Bone marrow (tissue), 2 donors: ENCODE data around the gene MAMDC4.

Experiments
- DNase-seq, 2 donors: peaks; one replicate each; lab custom pipeline; 2025; lab: John Stamatoyannopoulos, UW

MAMDC4 gene

GRCh38 chr9:136849960-136850865, 1.9 kb upstream of the MAMDC4 start:
- no peak for DNase-seq

GRCh38 chr9:136850866-136851775, 1.0 kb upstream of the MAMDC4 start:
- no peak for DNase-seq

GRCh38 chr9:136852664-136853595, 784 bp downstream of the MAMDC4 start:
- DNase-seq: no peak

- DNase-seq: no peak
Measured at GRCh38 chr9:136853596-136854112, 1.5 kb downstream of the MAMDC4 start.

DNA sequence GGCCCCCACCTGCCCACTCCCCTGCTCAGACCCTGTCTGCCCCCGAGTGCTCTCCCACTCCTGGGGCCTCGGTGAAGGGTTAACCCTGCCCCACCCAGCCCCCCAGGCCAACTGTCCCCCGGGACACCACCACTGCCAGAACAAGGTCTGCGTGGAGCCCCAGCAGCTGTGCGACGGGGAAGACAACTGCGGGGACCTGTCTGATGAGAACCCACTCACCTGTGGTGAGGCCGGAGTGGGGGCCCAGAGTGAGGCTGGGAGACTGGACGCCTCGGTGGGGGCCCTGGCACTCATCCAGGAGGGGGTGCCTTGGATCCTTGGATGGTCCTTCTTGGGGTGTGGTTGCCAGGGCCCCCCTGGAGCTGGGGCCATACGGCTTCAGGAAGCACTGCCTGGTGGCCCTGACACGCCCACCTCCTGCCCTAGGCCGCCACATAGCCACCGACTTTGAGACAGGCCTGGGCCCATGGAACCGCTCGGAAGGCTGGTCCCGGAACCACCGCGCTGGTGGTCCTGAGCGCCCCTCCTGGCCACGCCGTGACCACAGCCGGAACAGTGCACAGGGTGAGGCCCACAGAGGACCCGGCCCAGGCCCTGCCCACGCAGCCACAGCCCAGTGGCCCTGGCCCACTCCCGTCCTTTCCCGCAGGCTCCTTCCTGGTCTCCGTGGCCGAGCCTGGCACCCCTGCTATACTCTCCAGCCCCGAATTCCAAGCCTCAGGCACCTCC, 2.1 kb downstream of the MAMDC4 start:
- DNase-seq: no peak

GRCh38 chr9:136854842-136855460, 2.8 kb downstream of the MAMDC4 start:
- DNase-seq: no peak

DNA sequence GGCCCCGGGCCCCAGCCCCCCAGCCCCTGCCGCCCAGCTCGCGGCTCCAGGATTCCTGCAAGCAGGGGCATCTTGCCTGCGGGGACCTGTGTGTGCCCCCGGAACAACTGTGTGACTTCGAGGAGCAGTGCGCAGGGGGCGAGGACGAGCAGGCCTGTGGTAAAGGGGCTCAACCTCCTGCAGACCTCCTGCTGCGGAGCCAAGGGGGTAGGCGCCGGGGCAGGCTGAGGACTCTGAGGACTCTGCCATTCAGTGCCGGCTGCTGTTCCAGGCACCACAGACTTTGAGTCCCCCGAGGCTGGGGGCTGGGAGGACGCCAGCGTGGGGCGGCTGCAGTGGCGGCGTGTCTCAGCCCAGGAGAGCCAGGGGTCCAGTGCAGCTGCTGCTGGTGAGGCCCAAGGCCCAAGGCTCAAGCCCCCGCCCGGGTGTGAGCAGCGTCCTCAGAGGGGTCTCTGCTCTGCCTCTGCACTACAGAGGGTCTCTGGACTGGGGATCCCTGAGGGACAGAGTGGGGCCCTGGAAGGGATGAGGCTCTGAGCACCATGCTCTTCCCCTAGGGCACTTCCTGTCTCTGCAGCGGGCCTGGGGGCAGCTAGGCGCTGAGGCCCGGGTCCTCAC, 3.4 kb downstream of the MAMDC4 start:
- DNase-seq: no peak

DNA sequence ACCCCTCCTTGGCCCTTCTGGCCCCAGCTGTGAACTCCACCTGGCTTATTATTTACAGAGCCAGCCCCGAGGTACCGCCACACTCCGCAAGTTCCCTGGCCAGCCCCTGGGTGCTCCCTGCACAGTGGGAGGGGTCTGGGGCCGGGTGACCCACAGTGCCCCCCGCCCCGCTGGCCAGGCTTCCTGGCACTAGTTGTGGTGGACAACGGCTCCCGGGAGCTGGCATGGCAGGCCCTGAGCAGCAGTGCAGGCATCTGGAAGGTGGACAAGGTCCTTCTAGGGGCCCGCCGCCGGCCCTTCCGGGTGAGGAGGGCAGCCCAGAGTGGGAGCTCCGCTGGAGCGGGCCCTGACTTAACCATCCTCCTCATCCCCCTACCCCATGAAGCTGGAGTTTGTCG, 3.9 kb downstream of the MAMDC4 start:
- no peak for DNase-seq

- no peak for DNase-seq
Measured at GRCh38 chr9:136856541-136857141, 4.5 kb downstream of the MAMDC4 start.

DNA sequence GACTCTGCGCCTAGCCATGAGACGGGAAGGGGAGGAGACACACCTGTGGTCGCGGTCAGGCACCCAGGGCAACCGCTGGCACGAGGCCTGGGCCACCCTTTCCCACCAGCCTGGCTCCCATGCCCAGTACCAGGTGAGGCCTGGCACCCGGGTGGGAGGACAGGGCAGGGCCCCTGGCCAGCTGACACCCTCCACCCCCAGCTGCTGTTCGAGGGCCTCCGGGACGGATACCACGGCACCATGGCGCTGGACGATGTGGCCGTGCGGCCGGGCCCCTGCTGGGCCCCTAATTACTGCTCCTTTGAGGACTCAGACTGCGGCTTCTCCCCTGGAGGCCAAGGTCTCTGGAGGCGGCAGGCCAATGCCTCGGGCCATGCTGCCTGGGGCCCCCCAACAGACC, 5.0 kb downstream of the MAMDC4 start:
- DNase-seq: no peak

- no peak for DNase-seq
Measured at GRCh38 chr9:136857581-136858412, 5.7 kb downstream of the MAMDC4 start.

DNA sequence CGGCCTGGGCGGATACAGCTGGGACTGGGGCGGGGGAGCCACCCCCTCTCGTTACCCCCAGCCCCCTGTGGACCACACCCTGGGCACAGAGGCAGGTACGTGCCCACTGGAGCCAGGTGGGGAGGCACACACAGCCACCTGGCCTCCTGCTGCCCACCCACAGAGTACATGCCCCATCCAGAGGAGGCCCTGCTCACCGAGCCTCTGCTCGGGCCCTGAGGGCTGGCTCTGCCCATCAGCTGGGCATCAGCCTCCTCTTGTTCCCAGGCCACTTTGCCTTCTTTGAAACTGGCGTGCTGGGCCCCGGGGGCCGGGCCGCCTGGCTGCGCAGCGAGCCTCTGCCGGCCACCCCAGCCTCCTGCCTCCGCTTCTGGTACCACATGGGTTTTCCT, 6.3 kb downstream of the MAMDC4 start:
- DNase-seq: no peak

DNA sequence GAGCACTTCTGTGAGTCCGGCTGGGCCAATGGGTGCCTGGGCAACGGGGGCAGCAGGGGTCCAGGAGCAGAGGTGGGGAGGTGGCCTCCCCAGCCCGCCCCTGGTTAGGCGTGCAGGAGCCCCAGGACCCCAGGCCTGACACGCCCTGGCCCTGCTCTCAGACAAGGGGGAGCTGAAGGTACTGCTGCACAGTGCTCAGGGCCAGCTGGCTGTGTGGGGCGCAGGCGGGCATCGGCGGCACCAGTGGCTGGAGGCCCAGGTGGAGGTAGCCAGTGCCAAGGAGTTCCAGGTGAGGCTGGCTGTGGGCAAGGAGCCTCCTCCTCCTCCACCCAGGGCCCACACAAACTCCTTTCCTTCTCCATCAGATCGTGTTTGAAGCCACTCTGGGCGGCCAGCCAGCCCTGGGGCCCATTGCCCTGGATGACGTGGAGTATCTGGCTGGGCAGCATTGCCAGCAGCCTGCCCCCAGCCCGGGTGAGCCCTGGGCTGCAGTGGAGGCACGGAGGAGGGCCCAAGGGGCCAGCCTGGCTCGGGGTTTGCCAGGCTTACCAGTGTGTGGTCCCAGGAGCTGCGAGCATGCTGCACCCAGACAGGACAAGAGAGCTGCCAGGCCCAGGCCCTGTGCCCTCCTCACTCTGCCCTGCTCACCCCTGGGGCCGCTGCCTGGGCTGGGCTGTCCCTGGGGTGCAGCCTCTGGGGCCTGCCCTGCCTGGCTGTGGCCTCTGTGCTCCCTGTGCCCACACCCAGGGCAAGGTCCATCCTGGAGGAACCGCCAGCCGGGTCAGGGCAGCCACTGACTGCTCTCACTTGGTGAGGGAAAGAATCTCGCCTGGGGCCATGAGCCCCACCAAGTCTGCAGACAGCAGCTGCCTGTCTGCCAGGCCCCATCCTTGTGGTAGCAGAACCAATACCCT, 7.0 kb downstream of the MAMDC4 start:
- no peak for DNase-seq

- DNase-seq: no peak
Measured at GRCh38 chr9:136860529-136860928, 8.4 kb downstream of the MAMDC4 start.

GRCh38 chr9:136860933-136861873, 9.1 kb downstream of the MAMDC4 start:
- no peak for DNase-seq

DNA sequence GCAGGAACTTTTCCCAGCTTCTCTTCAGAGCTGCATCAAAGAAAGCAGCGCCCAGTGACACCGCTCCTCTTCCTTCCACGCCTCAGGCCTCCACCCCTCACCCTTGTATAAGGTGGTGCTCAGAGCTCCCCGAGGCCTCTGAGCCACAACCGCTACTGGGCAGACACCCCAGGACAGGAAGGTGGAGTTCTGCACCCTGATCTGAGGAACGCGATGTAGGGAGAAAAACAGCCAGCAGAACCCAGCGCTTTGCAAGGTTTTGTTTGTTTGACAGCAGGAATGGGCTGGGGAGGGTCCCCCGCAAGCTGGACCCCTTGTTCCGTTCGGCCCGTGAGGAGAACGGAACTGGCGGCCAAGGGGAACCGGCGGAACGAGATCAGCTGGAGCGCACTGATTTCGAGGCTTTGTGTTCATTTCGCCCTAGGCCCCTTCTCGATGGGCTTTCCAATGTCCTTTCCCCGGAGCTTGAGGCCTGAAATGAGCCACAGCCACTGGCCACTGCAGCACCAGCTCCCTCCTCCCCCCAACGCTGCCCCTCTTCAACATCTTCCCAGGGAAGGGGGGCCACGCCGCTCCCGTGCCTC, 9.8 kb downstream of the MAMDC4 start:
- DNase-seq: no peak
